Aorta (tissue), 5 donors: Measurements from ENCODE around the gene MMP11. TPM values are rescaled to one million over a fixed set of nuclear protein-coding genes. Genes with fewer than 3 reads are reported as not detected.

Source experiments
- ATAC-seq: fragments of 200-7000 bp; cut with Tn5 transposase; one replicate; pipeline ENCODE4 v1.9.1; 2022; ENCODE audit warnings: moderate library complexity; ENCODE audit not compliant: low FRiP score
- DNase-seq, 2 donors: peaks; one replicate each; pipeline ENCODE4 v3.0.0-alpha.2; 2020
- H3K27ac ChIP-seq, 2 donors: one replicate each; pipeline ENCODE4 v1.5.1; 2013; ENCODE audit warnings: low read length in 2 of 2, mild to moderate bottlenecking in 2 of 2, moderate library complexity in 2 of 2, control low read depth in 1 of 2, inconsistent platforms in 1 of 2, low read depth in 1 of 2
- H3K27me3 ChIP-seq, 2 donors: one replicate each; pipeline ENCODE4 v1.6.1; 2013; ENCODE audit warnings: control low read depth in 1 of 2, low read length in 1 of 2, mild to moderate bottlenecking in 1 of 2, moderate library complexity in 1 of 2; ENCODE audit not compliant: insufficient read depth in 2 of 2, control insufficient read depth in 1 of 2
- H3K36me3 ChIP-seq, 2 donors: one replicate each; pipeline ENCODE4 v1.6.1; 2013; ENCODE audit warnings: control low read depth in 1 of 2, low read length in 1 of 2, mild to moderate bottlenecking in 1 of 2; ENCODE audit not compliant: insufficient read depth in 2 of 2, control insufficient read depth in 1 of 2
- H3K4me1 ChIP-seq, 2 donors: one replicate each; pipeline ENCODE4 v1.6.1; 2013; ENCODE audit warnings: low read length in 2 of 2, control low read depth in 1 of 2, mild to moderate bottlenecking in 1 of 2, moderate library complexity in 1 of 2; ENCODE audit not compliant: insufficient read depth in 2 of 2, control insufficient read depth in 1 of 2
- H3K4me3 ChIP-seq, 2 donors: one replicate each; pipeline ENCODE4 v1.5.1; 2013; ENCODE audit warnings: low read length in 2 of 2, control low read depth in 1 of 2, mild to moderate bottlenecking in 1 of 2
- H3K9me3 ChIP-seq: one replicate; pipeline ENCODE4 v1.6.1; 2013; ENCODE audit warnings: mild to moderate bottlenecking, low read length; ENCODE audit not compliant: control insufficient read depth
- WGBS, 2 donors: extraction: QIAGEN DNeasy Blood & Tissue Kit; methylation state at CpG; one replicate each; pipeline ENCODE4 v1.1.7; 2013; 5-methylcytosine and 5-hydroxymethylcytosine counted together
- intact Hi-C, 2 donors: fragments of 100-400 bp; cut with DNase I; formaldehyde crosslinking; loops; one replicate each; pipeline versions ENCODE4 v1.14.2 to v1.15.0; 2022
- polyA plus RNA-seq, 2 donors: library from polyadenylated mRNA; stranded (reverse); fragments of 200-250 nt; gene quantifications; one replicate each; pipeline ENCODE4 v1.2.3, GENCODE V29; 2013
- total RNA-seq, 2 donors: library from RNA; stranded (reverse); fragmentation: NEBNext Ultra II Directional; extraction: Animal tissue kit (Norgen Biotek cat#: 25700); gene quantifications; one replicate each; pipeline ENCODE4 v1.2.1, GENCODE V29; 2021
- donor health status: healthy with polysubstance abuse.
- donor health status: Bipolar disorder and iron deficiency.
- donor health status: DM: no; HTN: no; CAD: no.
- donor health status: DM: no; HTN: no; CAD: no.
- donor health status: DM: yes; HTN: yes; CAD: no.

MMP11 gene
- total and polyA plus RNA-seq, 4 donors: 1.3 to 5.1 (median 3.2) TPM

DNA sequence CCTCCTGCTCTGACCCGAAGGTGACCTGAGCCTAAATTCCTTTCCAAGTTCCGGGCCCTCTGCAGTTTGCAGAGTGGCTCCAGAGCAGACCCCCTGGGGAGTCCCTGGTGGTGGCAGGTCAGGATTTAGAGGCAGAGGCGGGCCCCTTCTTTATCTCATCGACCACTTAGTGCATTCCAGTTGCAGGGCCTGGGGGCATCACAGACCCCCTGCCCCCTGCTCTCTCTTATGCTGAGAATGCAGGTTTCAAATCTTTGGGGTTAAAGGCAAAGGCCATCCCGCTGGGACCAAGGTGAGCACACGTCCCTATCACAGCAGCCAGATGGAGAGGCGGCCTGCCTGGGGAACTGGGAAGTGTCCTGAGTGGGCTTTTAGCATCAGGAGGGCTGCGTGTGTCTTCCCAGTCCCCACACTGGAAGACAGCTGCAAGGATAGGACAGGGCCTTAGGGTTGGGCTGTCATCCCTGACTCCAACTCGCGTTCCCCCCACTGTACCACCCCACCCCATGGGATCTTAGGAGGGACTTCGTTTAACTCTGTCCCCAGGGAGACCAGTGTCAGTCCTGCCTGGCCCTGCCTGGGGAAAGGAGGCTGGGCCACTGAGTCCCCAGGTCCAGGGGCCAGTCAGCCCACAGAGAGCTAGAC is 54.8 kb downstream of the MMP11 start:
- no peaks in the 10 kb centered on the region for H3K36me3 ChIP-seq

DNA sequence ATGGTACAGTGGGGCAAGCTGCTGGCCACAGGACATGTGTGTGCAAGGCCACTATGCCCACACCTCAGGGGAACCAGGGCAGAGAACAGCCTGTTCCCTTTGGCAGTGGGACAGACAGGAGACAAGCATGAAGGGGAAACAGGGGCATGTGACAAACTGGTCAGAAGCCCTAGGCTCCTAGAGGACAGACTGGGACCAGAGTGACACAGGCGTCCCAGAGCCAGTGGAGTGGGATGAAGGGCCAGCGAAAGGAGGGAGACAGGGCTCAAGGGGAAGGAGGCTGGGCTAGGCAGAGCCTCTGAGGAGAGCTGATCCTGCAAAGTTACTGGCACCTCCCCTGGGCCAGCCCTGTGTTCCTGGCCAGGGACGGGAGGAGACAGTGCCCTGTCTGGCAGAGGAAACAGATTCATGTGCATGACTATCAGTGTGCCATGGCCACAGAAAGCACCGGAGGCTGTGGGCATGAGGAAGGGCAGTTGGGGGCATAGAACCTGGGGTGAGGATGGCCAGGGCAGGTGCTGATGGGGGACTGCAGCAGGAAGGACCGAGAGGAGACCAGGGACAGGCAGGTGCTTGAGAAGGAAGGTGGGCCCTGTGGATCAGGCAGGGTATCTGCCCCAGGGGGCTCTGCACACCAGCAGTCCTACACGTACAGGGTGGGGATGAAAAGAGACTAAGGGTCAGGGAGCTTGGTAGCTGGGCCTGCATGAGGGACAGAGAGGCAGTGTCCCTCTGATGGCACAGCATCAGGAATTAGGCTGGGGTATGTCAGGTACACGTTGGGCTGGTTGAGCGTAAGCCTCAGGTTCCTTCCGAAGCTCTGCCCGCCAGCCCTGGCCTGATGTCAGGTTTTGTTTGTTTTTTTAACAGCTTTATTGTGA is 56.4 kb downstream of the MMP11 start:
- Histone ChIP-seq H3K4me1 (no peaks in the 10 kb centered on the region), H3K4me3 (no peak overlapping the region), H3K27ac (no peak overlapping the region), H3K9me3 (no peaks in the 10 kb centered on the region), H3K36me3 (no peaks in the 10 kb centered on the region), H3K27me3 (no peaks in the 10 kb centered on the region)
- DNase-seq (peak in 1 of 2 donors; percentile 21), ATAC-seq (peak; percentile 27)
- 94 to 95% methylated on average over 10 of the region's 10 CpGs for WGBS, 2 donors
- intact Hi-C loops: no loop called here

More for the DNA sequence above, 54.8 kb downstream of the MMP11 start:
- WGBS, 2 donors: 72 to 75% methylated on average over 11 of the region's 11 CpGs
- intact Hi-C loops: no loop called here
- ATAC-seq (no peak), DNase-seq (peak in 1 of 2 donors; percentile 21)
- no peak overlapping the region for H3K4me3 ChIP-seq
- H3K4me1 ChIP-seq: no peaks in the 10 kb centered on the region
- H3K9me3 ChIP-seq: no peaks in the 10 kb centered on the region
- H3K27ac ChIP-seq: no peak overlapping the region
- H3K27me3 ChIP-seq: no peaks in the 10 kb centered on the region

DNA sequence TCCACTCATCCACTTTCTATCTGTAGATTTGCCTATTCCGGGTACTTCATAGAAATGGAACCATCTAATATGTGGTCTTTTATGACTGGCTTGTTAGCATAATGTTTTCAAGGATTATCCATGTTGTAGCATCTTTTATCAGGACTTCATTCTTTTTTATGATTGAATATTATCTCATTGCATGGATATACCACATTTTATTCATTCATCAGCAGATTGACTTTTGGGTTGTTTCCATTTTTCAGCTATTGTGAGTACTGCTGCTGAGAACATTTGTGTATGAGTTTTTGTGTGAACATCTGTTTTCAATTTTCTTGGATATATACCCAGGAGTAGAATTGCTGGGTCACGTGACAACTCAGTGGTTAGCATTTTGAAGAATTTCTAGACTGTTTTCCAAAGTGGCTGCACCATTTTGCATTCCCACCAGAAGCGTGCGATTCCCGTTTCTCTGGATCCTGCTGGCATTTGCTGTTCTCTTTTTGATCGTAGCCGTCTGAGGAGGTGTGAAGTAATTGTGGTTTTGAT is 57.3 kb downstream of the MMP11 start:
- ATAC-seq: no peak
- Histone ChIP-seq H3K36me3 (no peaks in the 10 kb centered on the region), H3K27ac (no peak overlapping the region), H3K9me3 (no peaks in the 10 kb centered on the region), H3K4me1 (no peaks in the 10 kb centered on the region), H3K27me3 (no peaks in the 10 kb centered on the region), H3K4me3 (no peak overlapping the region)
- DNase-seq: peak in 1 of 2 donors; percentile 10
- WGBS, 2 donors: 82% methylated on average over 7 of the region's 7 CpGs
- intact Hi-C loops: no loop called here

DNA sequence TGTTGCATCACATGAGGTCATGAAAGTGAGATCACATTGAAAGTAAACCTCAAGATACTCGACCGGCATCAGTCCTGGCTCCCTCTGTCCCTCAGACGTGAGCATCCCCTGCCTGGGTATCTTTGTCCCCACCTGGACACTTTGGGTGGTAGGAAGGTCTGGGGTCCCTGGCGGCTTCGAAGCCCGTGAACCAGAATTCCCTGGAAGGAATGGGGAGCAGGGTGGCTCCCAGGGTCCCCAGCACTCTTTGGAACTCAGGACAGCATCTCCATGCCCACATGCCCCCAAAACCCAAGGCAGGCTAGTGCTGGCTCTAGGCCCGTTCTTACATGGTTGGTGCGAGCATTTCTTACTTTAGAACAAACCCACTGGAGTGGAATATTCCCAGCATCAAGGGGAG is 58.6 kb downstream of the MMP11 start:
- intact Hi-C loops: no loop called here
- ATAC-seq (no peak), DNase-seq (peak; percentile 32 to 59)
- no peaks in the 10 kb centered on the region for H3K27me3 ChIP-seq
- no peaks in the 10 kb centered on the region for H3K4me1 ChIP-seq
- 87 to 93% methylated on average over 8 of the region's 8 CpGs for WGBS, 2 donors
- no peaks in the 10 kb centered on the region for H3K9me3 ChIP-seq
- no peak overlapping the region for H3K27ac ChIP-seq
- H3K4me3 ChIP-seq: no peak overlapping the region
- H3K36me3 ChIP-seq: no peaks in the 10 kb centered on the region

DNA sequence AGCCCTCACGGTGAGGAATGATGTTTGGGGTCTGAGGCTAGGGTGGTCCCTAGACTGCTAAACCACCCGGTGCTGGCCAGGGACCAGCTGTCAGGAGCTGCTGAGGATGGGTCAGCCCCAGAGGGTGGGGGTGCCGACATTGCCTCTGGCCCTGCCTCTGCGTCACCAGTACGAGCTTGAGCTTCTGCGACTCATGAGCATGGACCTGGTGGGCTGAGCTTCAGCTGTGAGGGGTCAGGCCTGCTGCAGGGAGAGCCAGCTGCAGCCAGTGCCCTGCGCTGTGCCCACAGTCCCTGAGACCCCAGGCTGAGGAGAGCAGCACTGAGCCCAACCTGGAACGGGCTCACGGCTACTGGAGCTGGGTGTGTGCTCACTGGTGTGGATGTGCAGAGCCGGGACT is 59.1 kb downstream of the MMP11 start:
- Histone ChIP-seq H3K36me3 (no peaks in the 10 kb centered on the region), H3K4me3 (no peak overlapping the region), H3K27me3 (no peaks in the 10 kb centered on the region), H3K27ac (no peak overlapping the region), H3K9me3 (no peaks in the 10 kb centered on the region), H3K4me1 (no peaks in the 10 kb centered on the region)
- ATAC-seq (no peak), DNase-seq (peak in 1 of 2 donors; percentile 24)
- intact Hi-C loops: no loop called here
- 71 to 79% methylated on average over 10 of the region's 10 CpGs for WGBS, 2 donors

DNA sequence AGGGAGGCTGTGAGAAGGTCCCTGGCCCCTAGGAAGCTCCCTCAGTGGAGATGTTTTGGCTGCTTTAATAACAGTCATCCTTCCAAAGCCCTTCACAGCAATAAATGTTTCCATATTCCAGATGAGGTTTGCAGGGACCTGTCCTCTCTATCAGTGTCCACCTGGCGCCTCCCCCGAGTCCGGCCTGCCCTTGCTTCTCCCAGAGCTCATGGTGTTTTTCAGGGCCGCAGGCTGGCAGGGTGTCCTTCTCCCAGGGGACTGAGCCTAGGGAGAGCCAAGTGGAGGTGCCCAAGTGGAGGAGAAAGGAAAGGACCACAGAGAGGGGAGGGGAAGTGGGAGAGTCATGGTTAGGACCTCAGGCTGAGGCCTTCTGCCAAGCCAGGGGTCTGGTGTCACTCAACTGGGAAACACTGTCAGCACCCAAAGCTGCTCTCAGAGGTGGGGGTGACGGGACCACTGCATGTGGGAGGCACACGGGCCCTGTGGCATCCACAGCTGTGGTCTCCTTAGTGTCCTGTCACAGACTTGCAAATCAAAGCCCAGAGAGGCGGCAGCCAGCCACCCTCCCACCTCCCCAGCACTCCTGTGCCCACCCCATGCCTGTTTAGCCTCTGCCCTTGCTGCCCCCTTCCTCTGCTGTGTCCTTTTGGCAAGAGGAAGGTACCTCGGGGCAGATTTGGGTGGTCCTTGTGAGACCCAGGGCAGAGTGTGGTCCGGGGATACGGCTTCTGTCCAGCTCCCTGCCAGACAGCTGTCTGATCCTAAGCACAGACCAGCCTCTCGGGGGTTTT is 59.8 kb downstream of the MMP11 start:
- H3K4me1 ChIP-seq: no peaks in the 10 kb centered on the region
- intact Hi-C loops: no loop called here
- H3K27ac ChIP-seq: no peak overlapping the region
- DNase-seq (peak; percentile 44 to 69), ATAC-seq (no peak)
- H3K27me3 ChIP-seq: no peaks in the 10 kb centered on the region
- H3K36me3 ChIP-seq: no peaks in the 10 kb centered on the region
- no peaks in the 10 kb centered on the region for H3K9me3 ChIP-seq
- H3K4me3 ChIP-seq: no peak overlapping the region
- WGBS, 2 donors: 47 to 55% methylated on average over 11 of the region's 11 CpGs

DNA sequence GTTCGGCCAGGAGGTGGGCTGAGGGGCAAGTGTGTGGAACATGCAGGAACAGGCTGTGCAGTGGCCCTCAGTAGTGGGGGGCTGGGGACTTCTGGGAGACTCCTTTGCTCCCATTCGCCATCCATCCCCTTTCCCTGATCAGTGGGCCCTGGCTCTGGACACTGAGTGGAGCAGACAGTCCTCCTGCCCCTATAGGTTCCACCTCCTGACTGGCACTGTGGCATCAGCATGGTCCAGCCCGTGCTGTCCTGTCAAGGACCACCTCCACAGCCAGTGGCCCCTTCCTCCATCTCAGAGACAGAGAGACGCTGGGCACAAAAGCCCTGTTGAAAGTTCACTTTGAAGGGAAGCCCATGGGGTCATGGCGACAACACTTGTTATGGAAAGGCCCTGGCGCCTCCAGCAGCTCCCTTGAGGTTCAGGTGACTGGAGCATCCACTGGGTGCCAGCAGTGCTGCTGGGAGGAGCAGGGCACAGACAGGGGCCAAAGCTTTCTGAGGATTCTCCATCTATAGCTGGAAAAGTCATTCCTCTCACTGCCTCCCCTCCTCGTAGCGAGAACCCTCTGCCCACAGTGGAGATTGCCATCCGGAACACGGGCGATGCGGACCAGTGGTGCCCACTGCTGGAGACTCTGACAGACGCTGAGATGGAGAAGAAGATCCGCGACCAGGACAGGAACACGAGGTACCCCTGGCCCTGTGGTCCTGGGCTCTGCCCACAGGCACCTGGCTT is 60.5 kb downstream of the MMP11 start:
- Histone ChIP-seq H3K9me3 (no peaks in the 10 kb centered on the region), H3K4me3 (no peak overlapping the region), H3K27ac (no peak overlapping the region), H3K4me1 (no peaks in the 10 kb centered on the region), H3K36me3 (no peaks in the 10 kb centered on the region), H3K27me3 (no peaks in the 10 kb centered on the region)
- 85 to 88% methylated on average over 14 to 16 of the region's 16 CpGs for WGBS, 2 donors
- ATAC-seq (no peak), DNase-seq (peak; percentile 44 to 63)
- intact Hi-C loops: no loop called here
